HG02981 (cell line): ENCODE results near the gene APMAP.

Experiments used
- ATAC-seq: cut with Tn5 transposase; IDR thresholded peaks from one replicate; pipeline ENCODE4 v1.9.1; 2021; ENCODE audit warnings: mild to moderate bottlenecking, moderate library complexity; ENCODE audit not compliant: unreplicated experiment

The APMAP gene

GRCh38 chr20:24990810-24991252, 1.7 kb downstream of the APMAP start:
- no peak for ATAC-seq

- ATAC-seq = no peak
These were observed 3.4 kb downstream of the APMAP start for GRCh38 chr20:24989162-24989561.

- ATAC-seq = no peak
These were observed 4.4 kb downstream of the APMAP start for GRCh38 chr20:24987873-24988835.

GRCh38 chr20:24987244-24987643, 5.3 kb downstream of the APMAP start:
- ATAC-seq = no peak

GRCh38 chr20:24986436-24987015, 6.0 kb downstream of the APMAP start:
- no peak for ATAC-seq

GRCh38 chr20:24985802-24986201, 6.7 kb downstream of the APMAP start:
- no peak for ATAC-seq

GRCh38 chr20:24984961-24985640, 7.5 kb downstream of the APMAP start:
- ATAC-seq = no peak

- no peak for ATAC-seq
These were observed 8.7 kb downstream of the APMAP start for GRCh38 chr20:24983896-24984295.

- ATAC-seq = no peak
These were observed 10.8 kb downstream of the APMAP start for GRCh38 chr20:24981790-24982189.

GRCh38 chr20:24981282-24981681, 11.3 kb downstream of the APMAP start:
- no peak for ATAC-seq

GRCh38 chr20:24980291-24981053, 12.1 kb downstream of the APMAP start:
- ATAC-seq = no peak

GRCh38 chr20:24979036-24979960, 13.3 kb downstream of the APMAP start:
- no peak for ATAC-seq

GRCh38 chr20:24978513-24978912, 14.0 kb downstream of the APMAP start:
- no peak for ATAC-seq

GRCh38 chr20:24977797-24978196, 14.8 kb downstream of the APMAP start:
- no peak for ATAC-seq

GRCh38 chr20:24977336-24977735, 15.2 kb downstream of the APMAP start:
- ATAC-seq = no peak

- no peak for ATAC-seq
These were observed 20.2 kb downstream of the APMAP start for GRCh38 chr20:24972341-24972740.

GRCh38 chr20:24971376-24972101, 21.0 kb downstream of the APMAP start:
- ATAC-seq = no peak

GRCh38 chr20:24970754-24971153, 21.8 kb downstream of the APMAP start:
- ATAC-seq = no peak

GRCh38 chr20:24970030-24970553, 22.5 kb downstream of the APMAP start:
- no peak for ATAC-seq
